Dendritic cell treated with granulocyte-macrophage colony-stimulating factor and Interleukin-4, amounts not matched to agents 40 ng/mL and 50 ng/mL, for 4 days (primary cell): Measurements from ENCODE around the gene MICU1.
"Not testable (repeated sequence)": the region's sequence is repeated elsewhere in the genome, so short reads cannot be mapped to it uniquely, and the experiment has no call there.

Experiments
- H3K27ac Mint-ChIP-seq: one replicate; pipeline ENCODE4 v1.8.0; 2022; ENCODE audit warnings: mild to moderate bottlenecking, mixed read lengths
- H3K27me3 Mint-ChIP-seq: one replicate; pipeline ENCODE4 v1.8.0; 2022; ENCODE audit warnings: mild to moderate bottlenecking, mixed read lengths
- H3K36me3 Mint-ChIP-seq: one replicate; pipeline ENCODE4 v1.8.0; 2022; ENCODE audit warnings: low read depth, mixed read lengths
- H3K4me1 Mint-ChIP-seq: one replicate; pipeline ENCODE4 v1.8.0; 2022; ENCODE audit warnings: low read depth, mixed read lengths
- H3K4me3 Mint-ChIP-seq: one replicate; pipeline ENCODE4 v1.8.0; 2022; ENCODE audit warnings: mild to moderate bottlenecking, moderate library complexity, mixed read lengths
- H3K9me3 Mint-ChIP-seq: one replicate; pipeline ENCODE4 v1.8.0; 2022; ENCODE audit warnings: mixed read lengths
- intact Hi-C: fragments of 100-400 bp; cut with micrococcal nuclease; formaldehyde crosslinking; loops from one replicate; pipeline ENCODE4 v1.15.0; 2022

The MICU1 gene

DNA sequence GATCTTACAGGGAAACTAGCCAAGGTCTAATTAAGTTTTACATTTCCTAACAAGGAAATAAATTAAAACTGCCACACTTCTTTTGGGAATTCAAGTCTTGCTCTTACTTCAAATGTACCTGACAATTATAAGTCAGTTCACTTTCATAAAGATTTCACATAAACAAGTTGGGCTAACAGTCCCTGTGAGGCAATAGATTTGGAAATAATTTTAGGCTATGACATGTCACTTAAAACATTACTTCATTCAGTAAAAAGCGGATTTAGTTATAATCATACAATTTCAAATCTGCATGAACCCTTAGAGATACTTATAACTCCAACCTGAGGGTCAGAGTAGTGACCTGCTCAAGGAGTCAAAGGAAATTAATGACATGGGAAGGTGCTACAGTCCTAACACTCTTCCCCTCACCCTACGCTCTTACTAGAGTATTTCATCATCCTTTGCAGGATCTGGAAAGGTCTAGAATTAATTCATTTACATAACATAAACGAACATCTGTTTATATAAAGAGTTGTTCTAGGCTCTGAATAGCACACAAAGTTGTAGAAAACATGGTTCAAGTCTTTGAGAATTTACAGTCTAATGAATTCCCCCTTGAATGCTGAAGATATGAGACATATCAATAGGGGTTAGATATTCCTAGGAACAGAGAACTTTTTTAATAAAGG lies 238.8 kb downstream of the MICU1 start:
- H3K36me3 Mint-ChIP-seq = no peaks in the 10 kb centered on the region
- no peaks in the 10 kb centered on the region for H3K9me3 Mint-ChIP-seq
- peaks cover 16% of the 10 kb centered on the region for H3K4me1 Mint-ChIP-seq
- H3K27ac Mint-ChIP-seq = no peak overlapping the region
- H3K4me3 Mint-ChIP-seq = no peak overlapping the region
- no peaks in the 10 kb centered on the region for H3K27me3 Mint-ChIP-seq
- intact Hi-C loops = no loop called here

DNA sequence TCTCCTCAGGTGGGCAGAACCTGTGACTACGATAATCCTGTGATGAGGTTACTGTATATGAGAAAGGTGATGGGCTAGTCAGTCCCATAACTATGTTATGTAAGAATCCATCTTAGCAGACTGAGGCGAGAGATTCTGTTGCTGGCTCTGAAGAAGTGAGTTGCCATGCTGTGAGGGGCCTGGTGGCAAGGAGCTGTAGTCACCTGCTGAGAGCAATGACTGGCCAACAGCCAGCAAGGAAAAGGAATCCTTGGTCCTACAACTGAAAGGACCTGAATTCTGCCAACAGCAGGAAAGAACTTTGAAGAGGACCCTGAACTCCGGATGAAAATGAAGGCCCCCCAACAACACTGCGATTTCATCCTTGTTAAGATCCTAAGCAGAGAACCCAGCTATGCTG lies 240.2 kb downstream of the MICU1 start:
- intact Hi-C loops = no loop called here
- H3K36me3 Mint-ChIP-seq = no peaks in the 10 kb centered on the region
- H3K27me3 Mint-ChIP-seq = no peaks in the 10 kb centered on the region
- no peak overlapping the region for H3K27ac Mint-ChIP-seq
- H3K9me3 Mint-ChIP-seq = no peaks in the 10 kb centered on the region
- peaks cover 16% of the 10 kb centered on the region for H3K4me1 Mint-ChIP-seq
- no peak overlapping the region for H3K4me3 Mint-ChIP-seq

DNA sequence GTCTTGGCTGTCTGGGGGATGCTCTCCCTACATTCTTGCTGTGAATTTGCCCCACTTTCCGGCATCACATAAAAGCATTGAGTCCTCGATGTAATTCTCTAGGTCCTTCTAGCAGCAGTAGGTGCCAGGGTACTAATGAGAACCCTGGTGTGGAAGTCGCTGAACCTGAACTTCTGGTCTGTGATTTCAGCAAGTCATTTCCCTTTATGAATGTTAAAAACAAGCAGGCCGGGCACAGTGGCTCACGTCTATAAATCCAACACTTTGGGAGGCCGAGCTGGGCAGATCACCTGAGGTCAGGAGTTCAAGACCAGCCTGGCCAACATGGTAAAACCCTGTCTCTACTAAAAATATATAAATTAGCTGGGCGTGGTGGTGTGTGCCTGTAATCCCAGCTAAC lies 240.9 kb downstream of the MICU1 start:
- H3K27me3 Mint-ChIP-seq, H3K27ac Mint-ChIP-seq, intact Hi-C loops, H3K36me3 Mint-ChIP-seq, H3K9me3 Mint-ChIP-seq, H3K4me3 Mint-ChIP-seq: not testable (repeated sequence)
- peaks cover 16% of the 10 kb centered on the region for H3K4me1 Mint-ChIP-seq

DNA sequence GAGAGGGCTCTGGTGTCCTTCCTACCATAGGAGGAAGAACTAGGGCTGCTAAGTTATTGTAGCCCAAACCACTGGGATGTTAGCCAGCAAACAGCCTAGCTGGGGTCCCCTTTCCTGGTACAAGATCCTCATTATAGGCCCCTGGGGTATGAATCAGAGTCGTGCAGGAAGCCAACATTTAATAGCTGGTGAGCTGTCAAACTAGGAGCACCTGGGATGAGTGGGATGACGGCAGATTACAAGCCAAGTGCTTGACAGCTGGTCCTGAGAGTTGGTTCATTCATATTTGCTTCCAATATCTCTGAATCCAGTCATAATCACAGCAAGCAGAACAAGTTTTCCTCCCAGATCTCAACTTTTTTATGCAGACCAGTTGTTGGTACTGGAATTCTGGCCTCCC lies 246.1 kb downstream of the MICU1 start:
- Mint-ChIP-seq H3K27me3 (no peaks in the 10 kb centered on the region), H3K27ac (no peak overlapping the region), H3K4me3 (no peak overlapping the region), H3K9me3 (no peaks in the 10 kb centered on the region), H3K36me3 (peaks cover 23% of the 10 kb centered on the region), H3K4me1 (peaks cover 16% of the 10 kb centered on the region)
- intact Hi-C loops = no loop called here

DNA sequence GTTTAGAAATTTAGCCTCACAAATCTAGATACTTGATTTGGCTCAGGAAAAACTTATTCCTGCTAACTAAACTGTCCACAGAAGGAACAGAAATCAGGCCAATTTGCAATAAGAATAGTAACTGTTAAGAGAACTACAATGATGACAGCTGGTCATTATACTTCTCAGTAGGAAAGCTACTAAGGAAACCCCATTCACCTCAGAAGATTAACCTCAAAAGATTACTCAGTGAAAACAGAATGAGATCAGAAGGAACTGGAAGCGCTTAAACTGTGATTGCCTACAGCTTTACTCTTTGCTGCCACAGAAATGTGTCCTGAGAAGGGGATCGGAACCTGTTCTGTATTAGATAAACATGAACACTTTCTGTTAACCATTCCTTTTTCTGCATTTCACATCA lies 246.8 kb downstream of the MICU1 start:
- Mint-ChIP-seq H3K36me3 (peaks cover 29% of the 10 kb centered on the region), H3K27ac (no peak overlapping the region), H3K27me3 (no peaks in the 10 kb centered on the region), H3K4me1 (peaks cover 14% of the 10 kb centered on the region), H3K9me3 (no peaks in the 10 kb centered on the region), H3K4me3 (no peak overlapping the region)
- intact Hi-C loops = no loop called here

DNA sequence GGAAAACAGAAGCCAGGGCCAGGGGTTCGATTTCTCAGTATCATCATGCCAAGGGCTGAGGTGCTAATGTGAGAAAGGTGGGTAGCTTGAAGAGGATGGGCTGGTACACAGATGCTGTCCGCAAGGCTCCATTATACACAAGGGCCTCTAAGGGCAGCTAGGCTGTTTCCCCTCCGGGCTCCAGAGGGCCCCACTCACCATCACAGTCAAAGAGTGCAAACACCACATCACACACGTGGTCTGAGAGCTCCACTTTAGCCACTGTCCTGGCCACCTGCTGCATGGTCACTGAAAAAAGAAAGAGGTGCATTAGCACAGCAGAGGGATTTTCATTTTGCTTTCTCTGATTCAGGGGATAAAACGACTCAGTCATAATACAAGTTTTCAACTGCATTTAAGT lies 250.3 kb downstream of the MICU1 start:
- H3K36me3 Mint-ChIP-seq = peaks cover 53% of the 10 kb centered on the region
- H3K9me3 Mint-ChIP-seq = no peaks in the 10 kb centered on the region
- H3K4me1 Mint-ChIP-seq = peaks cover 14% of the 10 kb centered on the region
- H3K4me3 Mint-ChIP-seq = no peak overlapping the region
- intact Hi-C loops = no loop called here
- H3K27ac Mint-ChIP-seq = no peak overlapping the region
- H3K27me3 Mint-ChIP-seq = no peaks in the 10 kb centered on the region

DNA sequence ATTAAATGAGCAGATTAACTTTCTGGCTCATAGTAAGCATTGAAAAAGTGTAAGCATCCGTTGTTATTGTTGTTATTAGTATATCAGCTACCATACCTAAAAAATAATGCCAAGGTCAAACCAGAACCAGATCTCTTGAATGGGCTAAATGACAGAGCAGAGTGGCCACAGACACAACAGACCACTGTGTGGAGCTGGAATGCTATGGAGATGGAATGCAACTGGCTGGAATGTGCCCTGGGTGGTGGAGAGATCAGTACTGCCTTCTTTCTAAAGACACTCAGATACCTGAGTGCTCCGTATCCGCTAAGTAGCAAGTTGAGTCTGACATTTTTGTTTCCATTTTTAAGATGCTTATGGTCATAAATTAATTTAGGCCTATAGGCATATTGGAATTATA lies 250.7 kb downstream of the MICU1 start:
- H3K36me3 Mint-ChIP-seq = peaks cover 57% of the 10 kb centered on the region
- no peaks in the 10 kb centered on the region for H3K27me3 Mint-ChIP-seq
- H3K27ac Mint-ChIP-seq = no peak overlapping the region
- H3K4me3 Mint-ChIP-seq = no peak overlapping the region
- peaks cover 14% of the 10 kb centered on the region for H3K4me1 Mint-ChIP-seq
- H3K9me3 Mint-ChIP-seq = no peaks in the 10 kb centered on the region
- intact Hi-C loops = no loop called here

DNA sequence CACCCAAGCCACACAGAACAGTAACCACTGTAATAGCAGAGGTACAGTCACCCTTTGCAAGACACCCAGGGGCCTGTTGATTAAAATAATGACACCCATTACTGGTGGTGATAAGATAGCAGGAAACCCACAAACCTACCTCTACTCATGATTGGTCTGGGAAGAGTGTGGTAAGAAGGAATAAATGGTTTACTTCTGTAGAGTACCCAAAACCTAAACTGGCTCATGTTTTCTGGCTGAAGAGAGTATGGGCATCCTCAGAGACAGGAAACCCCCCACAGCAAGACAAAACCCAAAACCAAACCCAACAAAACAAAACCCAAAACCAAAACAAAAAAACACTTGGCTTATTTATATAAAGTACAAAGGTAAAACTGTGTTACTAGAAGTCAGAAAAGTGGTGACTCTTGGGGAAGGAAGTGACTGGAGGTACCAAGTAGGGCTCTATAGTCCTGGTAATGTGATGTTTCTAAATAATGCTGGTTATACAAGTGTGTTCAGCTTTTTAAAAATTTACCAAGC lies 255.6 kb downstream of the MICU1 start:
- H3K4me3 Mint-ChIP-seq = no peak overlapping the region
- no peaks in the 10 kb centered on the region for H3K27me3 Mint-ChIP-seq
- H3K36me3 Mint-ChIP-seq = peaks cover 88% of the 10 kb centered on the region
- intact Hi-C loops = no loop called here
- no peaks in the 10 kb centered on the region for H3K9me3 Mint-ChIP-seq
- no peaks in the 10 kb centered on the region for H3K4me1 Mint-ChIP-seq
- no peak overlapping the region for H3K27ac Mint-ChIP-seq

DNA sequence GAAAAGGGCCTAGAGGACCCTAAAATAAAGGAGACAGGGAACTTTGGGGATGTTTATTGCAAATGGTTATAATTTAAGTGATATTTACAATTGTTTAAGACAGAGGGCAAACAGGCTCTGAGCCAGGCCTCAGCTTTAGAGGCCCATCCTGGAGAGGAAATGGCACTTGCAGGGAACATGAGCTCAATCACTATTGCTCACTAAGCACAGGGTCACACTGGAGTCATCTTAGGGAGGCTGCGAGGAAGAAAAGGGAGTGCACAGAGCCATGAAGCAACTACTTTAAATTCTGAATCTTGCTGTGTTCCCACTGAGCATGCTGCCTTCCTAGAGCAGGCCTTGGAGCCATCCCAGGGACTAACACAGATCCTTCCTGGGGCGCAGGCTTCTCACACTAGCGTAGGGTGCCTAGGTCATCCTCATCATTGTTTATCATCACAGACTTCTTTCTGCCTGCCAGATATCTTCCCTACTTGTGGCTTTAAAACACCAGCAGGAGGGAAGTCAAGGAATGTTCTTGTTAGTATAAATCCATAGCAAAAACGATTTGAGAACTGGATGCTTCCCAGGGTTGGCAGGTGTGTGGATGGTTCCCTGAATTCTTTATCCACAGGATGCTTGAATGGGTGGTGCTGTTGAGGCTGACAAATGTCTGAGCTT lies 258.4 kb downstream of the MICU1 start:
- Mint-ChIP-seq H3K27me3 (no peaks in the 10 kb centered on the region), H3K36me3 (peaks cover 72% of the 10 kb centered on the region), H3K9me3 (no peaks in the 10 kb centered on the region), H3K4me1 (peaks cover 13% of the 10 kb centered on the region), H3K27ac (no peak overlapping the region), H3K4me3 (no peak overlapping the region)
- intact Hi-C loops = loop anchor here (10.0 kb wide), 3 partner anchors 197 to 327 kb away; partner anchors contain the start of genes MCU and MICU1

DNA sequence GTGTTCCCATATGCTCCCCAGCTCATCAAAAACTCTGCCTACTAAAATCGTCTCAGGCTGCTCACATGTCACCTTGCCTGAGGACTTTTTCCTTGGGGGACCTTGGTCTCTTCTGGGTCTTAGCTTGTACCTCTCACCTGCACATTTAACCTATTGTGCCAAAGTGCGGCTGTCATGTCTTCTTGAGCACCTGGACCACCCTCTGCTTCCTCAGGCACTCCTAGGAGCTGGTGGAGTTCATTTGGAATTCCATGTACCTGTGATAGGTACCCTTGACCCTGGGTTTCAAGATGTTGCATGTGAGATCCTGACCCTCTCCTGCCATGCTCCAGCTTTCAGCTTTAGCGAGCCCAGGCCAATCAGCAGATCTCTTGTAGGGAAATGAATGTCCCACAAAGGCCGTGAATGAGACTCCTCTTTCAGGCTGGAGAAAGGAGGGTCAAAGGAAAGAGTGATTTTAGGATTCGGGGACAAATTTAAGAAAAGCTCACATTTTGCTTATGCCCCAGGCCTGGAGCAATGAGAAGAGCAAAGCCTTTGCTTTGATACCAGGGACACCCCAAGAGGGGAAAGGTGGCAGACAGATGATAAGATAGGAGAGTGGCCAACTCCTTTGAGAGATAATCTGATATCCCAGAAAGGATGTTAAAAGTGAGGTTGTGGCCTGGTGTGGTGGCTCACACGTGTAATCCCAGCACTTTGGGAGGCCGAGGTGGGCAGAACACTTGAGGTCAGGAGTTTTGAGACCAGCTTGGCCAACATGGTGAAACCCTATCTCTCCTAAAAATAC lies 260.6 kb downstream of the MICU1 start:
- peaks cover 13% of the 10 kb centered on the region for H3K4me1 Mint-ChIP-seq
- H3K36me3 Mint-ChIP-seq = peaks cover 54% of the 10 kb centered on the region
- H3K27ac Mint-ChIP-seq = peak overlapping the region; percentile 11
- H3K9me3 Mint-ChIP-seq = no peaks in the 10 kb centered on the region
- no peaks in the 10 kb centered on the region for H3K27me3 Mint-ChIP-seq
- intact Hi-C loops = loop anchor here (10.0 kb wide), 3 partner anchors 200 to 330 kb away; partner anchors contain the start of genes MCU and MICU1
- H3K4me3 Mint-ChIP-seq = no peak overlapping the region

DNA sequence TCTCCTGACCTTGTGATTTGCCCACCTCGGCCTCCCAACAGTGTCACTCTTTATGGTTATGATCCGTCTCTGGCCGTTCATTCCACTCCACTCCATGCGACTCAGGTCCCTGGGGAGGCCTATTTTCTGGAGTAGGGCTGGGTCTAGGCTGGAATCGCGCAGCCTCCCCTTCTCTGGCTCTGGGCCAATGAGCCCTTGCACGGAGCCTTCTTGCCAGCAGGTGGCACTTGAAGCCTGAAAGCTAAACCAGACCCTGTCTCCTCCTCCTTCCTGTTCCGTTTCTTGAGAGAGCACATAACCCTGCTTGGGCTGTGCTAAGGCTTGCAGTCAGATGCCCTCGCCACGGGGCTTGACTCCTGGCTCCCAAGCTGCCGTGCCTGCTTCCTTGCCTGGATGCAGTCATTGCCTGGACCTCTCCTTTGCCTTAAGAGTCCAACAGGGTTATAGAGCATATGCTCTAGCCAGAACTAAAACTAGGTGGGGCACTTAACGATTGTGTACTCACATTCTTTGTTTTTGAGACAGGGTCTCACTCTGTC lies 261.6 kb downstream of the MICU1 start:
- no peak overlapping the region for H3K4me3 Mint-ChIP-seq
- intact Hi-C loops = loop anchor here (1.0 to 10.0 kb wide), 5 partner anchors 200 to 511 kb away; partner anchors contain the start of genes MCU and MICU1
- no peaks in the 10 kb centered on the region for H3K9me3 Mint-ChIP-seq
- H3K4me1 Mint-ChIP-seq = peaks cover 13% of the 10 kb centered on the region
- H3K27ac Mint-ChIP-seq = peak overlapping the region; percentile 11
- H3K36me3 Mint-ChIP-seq = peaks cover 44% of the 10 kb centered on the region
- H3K27me3 Mint-ChIP-seq = no peaks in the 10 kb centered on the region

DNA sequence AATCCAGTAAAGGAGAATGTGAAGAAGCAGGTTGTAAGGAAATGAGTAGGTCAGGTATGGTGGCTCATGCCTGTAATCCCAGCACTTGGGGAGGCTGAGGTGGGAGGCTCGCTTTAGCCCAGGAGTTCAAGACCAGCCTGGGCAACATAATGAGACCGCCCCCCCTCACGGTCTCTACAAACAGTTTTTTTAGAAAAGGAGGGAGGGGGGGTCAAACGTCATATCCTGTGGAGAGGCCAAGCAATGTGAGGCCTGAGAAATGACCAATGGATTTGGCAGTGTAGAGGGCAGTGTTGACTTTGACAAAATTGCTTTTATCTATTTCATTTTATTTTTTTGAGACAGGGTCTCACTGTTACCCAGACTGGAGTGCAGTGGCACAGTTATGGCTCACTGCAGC lies 268.9 kb downstream of the MICU1 start:
- intact Hi-C loops = no loop called here
- Mint-ChIP-seq H3K9me3 (no peaks in the 10 kb centered on the region), H3K27ac (no peak overlapping the region), H3K4me1 (peaks cover 25% of the 10 kb centered on the region), H3K27me3 (no peaks in the 10 kb centered on the region), H3K36me3 (peaks cover 29% of the 10 kb centered on the region), H3K4me3 (no peak overlapping the region)

DNA sequence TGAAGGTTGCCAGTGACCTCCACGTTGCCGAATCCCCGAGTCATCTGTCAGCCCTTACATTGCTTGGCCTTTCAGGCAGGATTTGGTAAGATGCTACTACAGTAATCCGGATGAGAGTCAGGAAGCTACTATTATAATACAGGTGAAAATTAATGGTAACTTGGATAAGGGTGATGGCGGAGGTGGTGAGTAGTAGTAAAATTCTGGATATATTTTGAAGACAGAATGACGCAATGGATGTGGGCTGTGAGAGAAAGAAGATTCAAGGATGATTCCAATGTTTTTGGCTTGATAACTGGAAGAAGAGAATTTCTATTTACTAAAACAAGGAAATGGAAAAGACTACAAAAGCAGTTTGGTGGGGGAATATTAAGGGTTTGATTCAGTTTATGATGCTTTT lies 269.8 kb downstream of the MICU1 start:
- Mint-ChIP-seq H3K9me3 (no peaks in the 10 kb centered on the region), H3K4me3 (no peak overlapping the region)

DNA sequence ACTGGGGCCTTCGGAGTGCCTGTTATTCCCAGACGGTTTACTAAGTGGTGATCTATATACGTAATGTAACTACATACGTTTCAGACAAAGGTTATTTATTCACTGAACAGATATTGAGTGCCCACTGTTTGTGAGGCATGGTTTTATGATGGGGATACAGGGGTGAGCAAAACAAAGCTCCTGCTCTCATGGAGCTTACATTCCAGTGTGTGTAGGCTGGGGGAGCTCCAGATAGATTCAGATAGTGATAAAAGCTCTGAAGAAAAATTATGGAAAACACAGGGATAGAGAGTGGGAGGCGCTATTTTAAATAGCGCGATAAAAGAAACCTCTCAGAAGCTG lies 270.7 kb downstream of the MICU1 start:
- Mint-ChIP-seq H3K36me3 (peaks cover 47% of the 10 kb centered on the region), H3K27ac (peak overlapping the region; percentile 98), H3K9me3 (no peaks in the 10 kb centered on the region), H3K4me1 (peaks cover 43% of the 10 kb centered on the region), H3K27me3 (no peaks in the 10 kb centered on the region), H3K4me3 (peak overlapping the region; percentile 99)
- intact Hi-C loops = no loop called here

More for the DNA sequence above, 269.8 kb downstream of the MICU1 start:
- Mint-ChIP-seq H3K36me3 (peaks cover 38% of the 10 kb centered on the region), H3K4me1 (peaks cover 34% of the 10 kb centered on the region), H3K27me3 (no peaks in the 10 kb centered on the region), H3K27ac (no peak overlapping the region)
- intact Hi-C loops = no loop called here
